Activated naive CD8-positive, alpha-beta T cell treated with anti-CD3 and anti-CD28 coated beads, Interleukin-2, amount 10 ng/mL, durations not matched to agents 7 days and 5 days (primary cell): Measurements from ENCODE around the gene LAMA2. TPM values are rescaled to one million over a fixed set of nuclear protein-coding genes. Genes with fewer than 3 reads are reported as not detected.

Source experiments
- ATAC-seq: fragments of 150-1000 bp; cut with Tn5 transposase; one replicate; pipeline ENCODE4 v1.10.0; 2021; ENCODE audit warnings: low read depth, moderate library complexity
- POLR2A ChIA-PET: fragments of 350-600 bp; sonication (Branson Sonifier 250); formaldehyde crosslinking; loops from one replicate; lab custom pipeline; 2021; ENCODE audit warnings: antibody characterized with exemption; lab: Charles Lee
- DNase-seq: peaks from one replicate; pipeline ENCODE4 v3.0.0; 2021
- H3K27ac Mint-ChIP-seq: one replicate; pipeline ENCODE4 v1.8.0; 2022; ENCODE audit warnings: mild to moderate bottlenecking, mixed read lengths
- H3K27me3 Mint-ChIP-seq: one replicate; pipeline ENCODE4 v1.8.0; 2022; ENCODE audit warnings: mild to moderate bottlenecking, moderate library complexity, mixed read lengths
- H3K36me3 Mint-ChIP-seq: one replicate; pipeline ENCODE4 v1.8.0; 2021; ENCODE audit warnings: mild to moderate bottlenecking, mixed read lengths
- H3K4me1 Mint-ChIP-seq: one replicate; pipeline ENCODE4 v1.8.0; 2021; ENCODE audit warnings: mixed read lengths
- H3K4me3 Mint-ChIP-seq: one replicate; pipeline ENCODE4 v1.8.0; 2022; ENCODE audit warnings: mild to moderate bottlenecking, moderate library complexity, mixed read lengths
- H3K9me3 Mint-ChIP-seq: one replicate; pipeline ENCODE4 v1.8.0; 2021; ENCODE audit warnings: mixed read lengths
- total RNA-seq, 2 experiments: library from RNA; stranded (reverse); gene quantifications; one replicate each; pipeline ENCODE4 v1.2.3, GENCODE V29; 2021

The LAMA2 gene
- total RNA-seq, 2 experiments from 2014 or later, result not detected

DNA sequence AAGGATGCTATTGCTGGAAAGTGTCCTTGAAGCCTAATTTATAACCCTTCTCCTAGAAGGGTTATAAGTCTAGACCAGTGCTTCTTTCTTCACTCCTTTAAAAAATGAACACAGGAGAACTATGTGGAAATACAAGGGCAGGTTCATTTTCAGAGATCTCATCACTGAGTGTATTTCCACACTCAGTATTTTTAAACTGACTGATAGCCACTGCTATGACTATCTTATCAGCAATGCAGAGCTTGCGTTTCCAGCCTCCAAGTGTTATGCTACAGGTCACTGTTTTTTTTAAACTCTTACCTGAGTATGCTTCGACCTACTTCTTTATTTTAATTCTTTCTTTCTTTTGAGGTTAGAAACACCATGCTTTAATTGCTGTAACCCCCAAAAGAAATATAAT lies 508.0 kb downstream of the LAMA2 start:
- Mint-ChIP-seq H3K9me3 (peaks cover 2% of the 10 kb centered on the region), H3K27me3 (peaks cover 8% of the 10 kb centered on the region), H3K4me1 (peaks cover 2% of the 10 kb centered on the region), H3K36me3 (no peaks in the 10 kb centered on the region), H3K4me3 (no peak overlapping the region), H3K27ac (no peak overlapping the region)
- no peak for DNase-seq
- ATAC-seq, result no peak
- POLR2A ChIA-PET, result no interaction called here

DNA sequence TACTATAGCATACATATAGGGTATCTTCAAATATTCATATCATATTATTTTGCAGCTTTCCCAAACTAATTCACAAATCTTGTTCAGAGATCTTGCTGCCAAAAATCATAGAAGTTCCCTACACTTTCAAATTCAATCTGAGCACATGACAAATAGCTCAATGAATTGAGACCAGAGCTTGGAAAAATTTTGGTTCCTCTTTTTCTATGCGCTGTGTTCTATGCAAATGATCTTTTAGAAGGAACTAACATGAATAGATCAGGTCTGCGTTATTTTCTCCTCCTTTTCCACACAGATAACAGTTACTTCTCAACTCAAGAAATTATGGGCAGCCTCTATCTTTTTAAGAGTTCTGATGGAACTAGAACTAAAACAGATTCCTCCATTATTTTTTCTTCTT lies 510.7 kb downstream of the LAMA2 start:
- no peak for DNase-seq
- Mint-ChIP-seq H3K9me3 (no peaks in the 10 kb centered on the region), H3K4me1 (peaks cover 2% of the 10 kb centered on the region), H3K36me3 (no peaks in the 10 kb centered on the region), H3K4me3 (no peak overlapping the region), H3K27ac (no peak overlapping the region), H3K27me3 (peaks cover 11% of the 10 kb centered on the region)
- POLR2A ChIA-PET, result no interaction called here
- no peak for ATAC-seq

- DNase-seq (no peak), ATAC-seq (no peak)
- H3K4me1 Mint-ChIP-seq, result no peaks in the 10 kb centered on the region
- no peak overlapping the region for H3K4me3 Mint-ChIP-seq
- no peak overlapping the region for H3K27ac Mint-ChIP-seq
- POLR2A ChIA-PET, result no interaction called here
- H3K9me3 Mint-ChIP-seq, result peaks cover 1% of the 10 kb centered on the region
- peaks cover 8% of the 10 kb centered on the region for H3K27me3 Mint-ChIP-seq
- no peaks in the 10 kb centered on the region for H3K36me3 Mint-ChIP-seq
Observed at GRCh38 chr6:129398764-129399163, 515.8 kb downstream of the LAMA2 start.

GRCh38 chr6:129402244-129402643 lies 519.3 kb downstream of the LAMA2 start:
- POLR2A ChIA-PET, result no interaction called here
- ATAC-seq (no peak), DNase-seq (no peak)
- Mint-ChIP-seq H3K9me3 (peaks cover 1% of the 10 kb centered on the region), H3K4me1 (no peaks in the 10 kb centered on the region), H3K27ac (no peak overlapping the region), H3K4me3 (no peak overlapping the region), H3K27me3 (peaks cover 7% of the 10 kb centered on the region), H3K36me3 (no peaks in the 10 kb centered on the region)

- ATAC-seq (no peak), DNase-seq (no peak)
- no peak overlapping the region for H3K27ac Mint-ChIP-seq
- H3K9me3 Mint-ChIP-seq, result no peaks in the 10 kb centered on the region
- no peak overlapping the region for H3K4me3 Mint-ChIP-seq
- H3K36me3 Mint-ChIP-seq, result no peaks in the 10 kb centered on the region
- POLR2A ChIA-PET, result no interaction called here
- no peaks in the 10 kb centered on the region for H3K27me3 Mint-ChIP-seq
- H3K4me1 Mint-ChIP-seq, result no peaks in the 10 kb centered on the region
Observed at GRCh38 chr6:129411092-129411491, 528.2 kb downstream of the LAMA2 start.

GRCh38 chr6:129416337-129416990 lies 533.5 kb downstream of the LAMA2 start:
- Mint-ChIP-seq H3K27me3 (no peaks in the 10 kb centered on the region), H3K4me3 (no peak overlapping the region), H3K27ac (no peak overlapping the region), H3K9me3 (no peaks in the 10 kb centered on the region), H3K36me3 (no peaks in the 10 kb centered on the region), H3K4me1 (no peaks in the 10 kb centered on the region)
- POLR2A ChIA-PET, result no interaction called here
- DNase-seq (no peak), ATAC-seq (no peak)

- Mint-ChIP-seq H3K36me3 (no peaks in the 10 kb centered on the region), H3K27me3 (no peaks in the 10 kb centered on the region), H3K4me3 (no peak overlapping the region), H3K9me3 (no peaks in the 10 kb centered on the region), H3K27ac (no peak overlapping the region), H3K4me1 (no peaks in the 10 kb centered on the region)
- POLR2A ChIA-PET, result no interaction called here
- DNase-seq, result no peak
- ATAC-seq, result no peak
Observed at GRCh38 chr6:129417416-129418086, 534.6 kb downstream of the LAMA2 start.

DNA sequence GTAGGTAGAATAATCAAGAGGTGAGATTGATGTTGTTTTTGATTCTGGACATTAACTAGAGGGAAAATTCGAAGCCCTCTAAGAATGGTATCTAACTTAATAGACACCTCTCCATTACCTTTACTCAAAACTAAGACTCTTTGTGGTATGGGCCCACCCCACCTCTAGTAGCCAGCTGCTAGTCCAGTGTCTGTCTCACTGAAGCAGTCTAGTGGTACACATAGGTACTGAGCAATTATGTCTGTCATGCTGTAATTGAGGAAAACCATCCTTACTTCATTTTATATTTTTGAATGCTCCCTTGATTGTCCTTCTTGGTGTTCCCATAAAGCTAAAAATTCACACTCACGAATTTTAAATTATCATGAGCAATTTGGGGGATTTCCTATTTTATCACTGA lies 536.4 kb downstream of the LAMA2 start:
- Mint-ChIP-seq H3K9me3 (no peaks in the 10 kb centered on the region), H3K4me1 (no peaks in the 10 kb centered on the region), H3K27me3 (no peaks in the 10 kb centered on the region), H3K4me3 (no peak overlapping the region), H3K27ac (no peak overlapping the region), H3K36me3 (no peaks in the 10 kb centered on the region)
- POLR2A ChIA-PET, result no interaction called here
- DNase-seq (no peak), ATAC-seq (no peak)

DNA sequence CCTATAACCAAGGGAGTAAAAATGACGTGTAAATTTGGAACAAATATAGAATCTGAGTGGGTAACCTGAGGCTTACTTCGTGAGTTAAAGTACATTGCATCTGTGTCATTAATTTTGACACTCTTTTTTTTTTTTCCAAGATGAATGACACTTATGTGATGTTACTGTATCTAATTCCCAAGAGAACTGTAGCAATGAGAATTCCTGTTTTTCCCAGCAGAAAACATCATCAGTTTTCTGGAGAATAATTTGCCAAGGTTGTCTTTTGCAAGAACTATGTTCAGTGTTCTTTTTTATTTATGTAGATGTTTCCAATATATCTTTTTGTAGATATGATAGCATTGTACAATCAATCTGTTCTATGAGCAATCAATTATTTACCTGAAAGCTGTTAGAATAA lies 543.4 kb downstream of the LAMA2 start:
- Mint-ChIP-seq H3K4me3 (no peak overlapping the region), H3K27ac (no peak overlapping the region), H3K27me3 (no peaks in the 10 kb centered on the region), H3K36me3 (no peaks in the 10 kb centered on the region), H3K4me1 (no peaks in the 10 kb centered on the region), H3K9me3 (no peaks in the 10 kb centered on the region)
- DNase-seq (no peak), ATAC-seq (no peak)
- POLR2A ChIA-PET, result no interaction called here

DNA sequence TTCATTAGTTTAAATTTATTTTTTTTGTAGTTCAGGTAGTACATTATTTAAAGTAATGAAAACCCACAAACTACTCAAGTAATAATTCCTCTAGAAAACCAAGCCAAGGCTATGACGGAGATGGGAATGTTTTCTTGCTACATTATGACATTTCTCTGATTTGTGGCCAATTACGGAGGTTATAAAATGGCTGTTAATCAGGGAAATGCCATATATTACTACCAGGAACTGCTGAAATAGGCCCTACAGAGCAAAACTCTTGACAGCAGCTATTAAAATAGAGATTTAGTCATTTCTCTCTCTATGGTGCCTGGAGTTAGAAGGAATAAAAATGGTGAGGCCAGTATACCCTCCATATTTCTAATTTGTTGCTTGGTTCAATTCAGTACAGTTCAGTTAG lies 547.0 kb downstream of the LAMA2 start:
- H3K27ac Mint-ChIP-seq, result no peak overlapping the region
- POLR2A ChIA-PET, result no interaction called here

DNA sequence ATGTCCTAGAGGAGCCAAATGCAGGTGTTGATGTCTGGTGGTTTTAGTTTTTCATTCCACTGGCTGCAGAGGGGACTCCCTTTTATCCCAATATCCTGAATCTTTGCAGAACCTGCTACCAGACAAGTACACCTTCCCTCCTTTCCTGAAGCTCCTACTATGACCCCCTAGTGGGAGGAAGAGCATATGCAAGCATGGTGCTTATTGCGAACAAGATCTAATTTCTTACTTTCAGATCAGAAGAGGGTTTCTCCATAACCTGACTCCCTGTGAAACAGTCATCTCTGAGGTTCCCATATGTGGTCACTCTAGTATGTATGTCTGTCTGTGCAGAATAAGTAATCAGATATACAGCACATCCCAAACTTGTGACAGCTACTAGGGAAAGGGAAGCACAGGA lies 549.8 kb downstream of the LAMA2 start:
- no peak overlapping the region for H3K27ac Mint-ChIP-seq
- DNase-seq (no peak), ATAC-seq (no peak)
- no peaks in the 10 kb centered on the region for H3K36me3 Mint-ChIP-seq
- POLR2A ChIA-PET, result no interaction called here
- H3K9me3 Mint-ChIP-seq, result no peaks in the 10 kb centered on the region
- H3K4me1 Mint-ChIP-seq, result no peaks in the 10 kb centered on the region
- no peak overlapping the region for H3K4me3 Mint-ChIP-seq
- H3K27me3 Mint-ChIP-seq, result peaks cover 2% of the 10 kb centered on the region

More for the DNA sequence above, 547.0 kb downstream of the LAMA2 start:
- no peak for DNase-seq
- Mint-ChIP-seq H3K4me3 (no peak overlapping the region), H3K4me1 (no peaks in the 10 kb centered on the region), H3K27me3 (no peaks in the 10 kb centered on the region), H3K36me3 (no peaks in the 10 kb centered on the region), H3K9me3 (no peaks in the 10 kb centered on the region)
- ATAC-seq, result no peak

DNA sequence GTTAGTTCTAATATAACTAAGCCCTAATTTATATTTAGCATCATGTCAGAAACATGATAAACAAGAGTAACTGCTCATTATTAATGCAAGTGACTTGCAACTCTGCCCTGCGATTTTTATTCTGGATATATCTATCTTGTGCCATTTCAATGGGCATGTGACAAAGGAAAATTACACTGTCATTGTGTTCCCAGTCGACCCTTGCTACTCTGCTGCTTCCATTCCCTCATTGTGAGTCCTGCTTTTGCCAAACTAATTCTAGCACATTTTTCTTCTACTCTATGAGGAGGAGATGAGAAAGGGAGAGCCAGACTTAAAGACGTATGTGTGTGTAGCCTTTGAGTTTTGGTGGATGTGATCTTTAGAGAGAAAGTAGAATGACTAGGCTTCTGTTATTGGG lies 551.2 kb downstream of the LAMA2 start:
- Mint-ChIP-seq H3K27ac (no peak overlapping the region), H3K4me1 (no peaks in the 10 kb centered on the region), H3K36me3 (no peaks in the 10 kb centered on the region), H3K27me3 (peaks cover 2% of the 10 kb centered on the region), H3K9me3 (no peaks in the 10 kb centered on the region), H3K4me3 (no peak overlapping the region)
- DNase-seq, result no peak
- POLR2A ChIA-PET, result no interaction called here
- ATAC-seq, result no peak

DNA sequence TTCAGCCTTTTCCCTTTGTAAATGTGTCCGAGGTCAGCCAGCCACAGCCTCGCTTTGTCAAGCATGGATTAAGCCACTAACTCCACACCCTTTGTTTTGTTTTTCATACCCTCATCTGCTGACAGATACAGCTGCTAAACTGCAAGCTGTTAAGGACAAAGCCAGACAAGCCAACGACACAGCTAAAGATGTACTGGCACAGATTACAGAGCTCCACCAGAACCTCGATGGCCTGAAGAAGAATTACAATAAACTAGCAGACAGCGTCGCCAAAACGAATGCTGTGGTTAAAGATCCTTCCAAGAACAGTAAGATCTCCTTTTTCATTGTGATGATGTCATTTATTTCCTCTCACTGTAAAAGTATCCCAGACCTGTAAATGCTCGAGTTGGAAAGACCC lies 557.8 kb downstream of the LAMA2 start:
- Mint-ChIP-seq H3K4me3 (no peak overlapping the region), H3K27ac (no peak overlapping the region)
- POLR2A ChIA-PET, result no interaction called here

DNA sequence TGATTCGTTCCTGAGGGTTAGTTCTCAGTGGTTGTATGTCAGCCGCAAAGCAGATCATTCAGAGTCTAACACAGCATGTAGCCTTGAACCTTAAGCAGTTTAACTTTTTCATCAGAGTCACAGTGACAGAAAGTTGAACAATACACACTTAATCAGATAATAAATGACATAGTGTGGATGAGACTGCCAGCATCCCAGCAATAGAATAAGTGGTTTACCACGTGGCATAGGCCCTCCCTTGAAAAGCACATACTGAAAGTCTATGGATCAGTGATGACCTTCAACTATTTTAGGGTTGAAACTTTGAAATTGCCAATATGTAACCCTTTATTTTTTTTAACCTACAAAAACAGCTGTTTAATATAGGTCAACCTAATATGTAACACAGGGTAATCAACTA lies 561.7 kb downstream of the LAMA2 start:
- H3K4me1 Mint-ChIP-seq, result peaks cover 24% of the 10 kb centered on the region
- no peak for DNase-seq
- ATAC-seq, result no peak

More for the DNA sequence above, 557.8 kb downstream of the LAMA2 start:
- no peaks in the 10 kb centered on the region for H3K36me3 Mint-ChIP-seq
- no peaks in the 10 kb centered on the region for H3K9me3 Mint-ChIP-seq
- ATAC-seq, result no peak
- H3K27me3 Mint-ChIP-seq, result peaks cover 2% of the 10 kb centered on the region
- DNase-seq, result no peak
- H3K4me1 Mint-ChIP-seq, result peaks cover 10% of the 10 kb centered on the region

More for the DNA sequence above, 561.7 kb downstream of the LAMA2 start:
- POLR2A ChIA-PET, result no interaction called here
- no peak overlapping the region for H3K4me3 Mint-ChIP-seq
- H3K27ac Mint-ChIP-seq, result no peak overlapping the region
- H3K27me3 Mint-ChIP-seq, result no peaks in the 10 kb centered on the region
- H3K9me3 Mint-ChIP-seq, result peaks cover 3% of the 10 kb centered on the region
- peaks cover 1% of the 10 kb centered on the region for H3K36me3 Mint-ChIP-seq
